Measurements from ENCODE around the gene SLC2A1.

The SLC2A1 gene

GRCh38 chr1:42979896-42980800 lies 21.5 kb upstream of the SLC2A1 start:
- DNase-seq, result no peak

DNA sequence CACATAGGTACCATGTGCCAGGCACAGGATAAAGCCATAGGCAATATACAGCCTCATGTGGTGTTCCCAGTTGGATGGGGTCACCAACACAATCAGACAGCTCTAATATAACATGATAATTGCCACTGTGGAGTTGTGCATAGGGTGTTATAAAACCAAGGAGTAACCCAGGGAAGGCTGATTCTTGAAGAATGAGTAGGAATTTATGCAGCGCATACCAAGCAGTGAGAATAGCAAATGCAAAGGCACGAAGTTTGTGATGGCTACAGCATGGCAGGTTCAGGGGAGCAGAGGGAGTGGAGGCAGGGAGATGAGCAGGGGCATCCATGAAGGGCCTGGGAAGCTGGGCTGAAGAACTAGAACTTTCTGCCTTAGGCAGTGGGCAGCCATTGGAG lies 20.4 kb upstream of the SLC2A1 start:
- DNase-seq, result no peak

DNA sequence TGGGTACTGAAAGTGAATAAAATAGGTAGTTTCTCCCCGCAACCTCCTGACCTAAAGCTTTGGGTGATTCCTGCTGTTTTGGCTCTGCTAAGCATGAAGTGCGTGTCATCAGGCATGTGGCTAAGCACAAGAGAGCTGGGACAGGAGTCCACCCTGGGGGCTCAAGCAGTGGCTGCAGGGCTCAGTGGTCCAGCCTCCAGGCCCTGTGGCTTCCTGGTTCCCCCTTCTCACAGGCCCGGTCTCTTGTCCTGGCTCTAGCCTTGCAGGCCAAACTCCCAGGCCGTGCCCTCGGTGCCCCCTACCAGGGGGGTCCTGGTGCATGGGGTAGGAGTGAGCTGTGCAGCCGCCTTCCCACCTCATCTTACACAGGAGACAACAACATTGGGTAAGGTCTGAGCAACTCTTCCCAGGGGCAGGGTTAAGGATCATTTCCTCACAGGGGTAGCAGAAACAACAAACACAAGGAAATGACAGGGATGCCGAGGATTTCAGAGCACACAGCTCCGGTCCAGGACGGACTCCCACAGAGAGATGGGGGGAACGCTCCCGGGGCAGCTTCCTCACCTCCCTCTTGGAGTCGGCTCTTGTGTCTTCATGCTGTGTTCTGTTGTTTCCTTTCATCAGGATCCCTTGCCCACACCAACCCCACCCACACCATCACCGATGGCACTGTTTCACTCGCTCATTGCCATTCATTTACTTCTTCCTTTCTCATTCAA lies 19.8 kb upstream of the SLC2A1 start:
- no peak for DNase-seq

DNA sequence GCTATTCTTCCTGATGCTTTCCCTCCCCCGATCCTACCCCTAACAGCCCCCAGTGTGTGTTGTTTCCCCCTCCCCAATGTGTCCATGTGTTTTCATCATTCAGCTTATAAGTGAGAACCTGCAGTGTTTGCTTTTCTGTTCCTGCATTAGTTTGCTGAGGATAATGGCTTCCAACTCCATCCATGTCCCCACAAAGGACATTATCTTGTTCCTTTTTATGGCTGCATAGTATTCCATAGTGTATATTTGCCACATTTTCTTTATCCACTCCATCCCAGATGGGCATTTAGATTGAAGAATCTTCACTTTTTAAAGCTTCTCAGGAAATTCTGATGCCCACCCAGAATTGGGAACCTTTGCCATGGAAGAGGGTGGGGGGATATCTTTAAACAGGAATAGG lies 19.0 kb upstream of the SLC2A1 start:
- no peak for DNase-seq

GRCh38 chr1:42975561-42976225 lies 17.0 kb upstream of the SLC2A1 start:
- DNase-seq, result no peak

DNA sequence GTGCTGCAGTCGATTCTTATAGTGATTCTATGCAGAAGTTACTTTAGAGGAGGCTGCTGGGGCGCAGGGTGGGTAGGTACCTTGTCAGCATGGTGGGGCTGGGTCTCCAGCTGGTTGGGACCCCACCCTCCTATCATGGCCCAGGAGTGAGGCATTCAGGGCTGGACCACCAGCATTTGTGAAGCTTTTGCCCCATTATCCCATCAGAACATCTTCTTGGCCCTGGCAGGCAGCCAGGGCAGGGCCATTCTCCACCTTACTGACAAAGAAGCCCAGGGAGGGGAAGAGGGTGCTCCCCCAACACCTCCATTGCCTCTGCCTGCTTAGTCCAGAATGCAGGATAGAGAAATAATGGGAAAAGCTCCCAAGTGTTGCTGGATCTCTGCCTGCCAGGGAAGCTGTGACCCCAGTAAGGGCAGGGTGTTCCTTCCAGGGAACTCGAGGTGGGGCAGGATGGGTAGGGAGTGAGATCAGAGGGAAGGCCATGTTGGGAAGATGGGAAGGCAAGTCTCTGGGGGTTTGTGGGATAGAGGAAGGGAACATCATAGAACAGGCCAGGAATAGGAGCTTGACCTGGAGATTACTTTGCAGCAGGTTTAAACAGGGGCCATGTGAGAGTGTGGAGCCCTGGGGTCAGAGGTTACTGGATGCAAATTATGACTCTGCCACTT lies 16.2 kb upstream of the SLC2A1 start:
- DNase-seq, result no peak

DNA sequence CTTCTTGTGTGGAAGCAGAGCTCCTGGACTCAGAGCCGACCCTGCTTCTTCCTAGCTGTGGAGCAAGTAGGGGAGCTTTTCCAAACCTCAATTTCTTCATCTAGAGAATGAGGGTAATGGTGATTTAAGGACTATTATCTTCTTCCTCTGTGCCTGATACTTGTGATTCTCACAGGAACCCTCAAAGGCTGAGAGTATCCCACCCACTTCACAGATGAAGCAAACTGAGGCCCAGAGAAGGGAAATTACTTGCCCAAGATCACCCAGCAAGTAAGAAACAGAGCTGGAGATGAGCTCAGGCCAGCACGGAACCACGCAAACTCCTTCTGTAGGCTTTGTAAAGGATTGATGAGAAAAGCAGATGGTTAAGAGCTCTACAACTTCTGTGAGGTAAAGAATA lies 15.1 kb upstream of the SLC2A1 start:
- DNase-seq, result no peak

GRCh38 chr1:42973286-42973685 lies 14.6 kb upstream of the SLC2A1 start:
- DNase-seq, result no peak

- no peak for DNase-seq
Measured at GRCh38 chr1:42971841-42972291, 13.2 kb upstream of the SLC2A1 start.

DNA sequence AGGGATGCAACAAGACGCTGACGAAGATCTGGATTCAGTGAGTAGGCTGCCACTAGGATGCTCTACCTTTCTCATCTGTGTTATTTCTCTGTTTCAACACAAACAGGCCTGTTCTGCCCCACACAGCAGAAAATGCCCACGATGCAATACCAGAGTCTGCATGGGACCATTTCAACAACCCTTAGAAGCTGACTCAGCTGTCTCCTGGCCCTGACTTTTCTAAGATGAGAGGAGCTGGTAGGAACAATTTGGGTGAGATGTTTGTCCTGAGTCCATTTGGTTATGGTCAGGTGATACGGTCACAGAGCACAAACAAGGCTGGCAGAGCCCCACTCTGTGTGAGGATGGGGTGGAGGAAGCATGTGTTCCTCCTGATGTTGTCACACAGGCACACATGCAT lies 11.5 kb upstream of the SLC2A1 start:
- DNase-seq, result no peak

DNA sequence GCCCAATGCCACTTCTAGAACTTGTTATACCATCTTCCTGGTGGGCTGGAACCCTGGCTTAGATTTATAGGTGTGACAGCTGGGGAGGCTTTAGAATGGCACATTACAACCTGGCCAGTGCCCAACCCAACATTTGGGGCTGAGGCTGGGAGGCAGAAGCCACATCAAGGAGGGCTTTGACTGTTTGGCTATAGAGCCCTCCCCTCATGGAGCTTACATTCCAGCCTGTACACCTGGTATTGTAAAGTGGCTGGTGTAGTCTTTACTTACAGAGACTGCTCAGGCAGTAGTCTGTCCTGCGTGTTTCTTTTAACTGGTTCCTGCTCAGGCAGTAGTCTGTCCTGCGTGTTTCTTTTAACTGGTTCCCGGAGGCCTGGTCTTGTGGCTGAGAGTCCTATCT lies 10.0 kb upstream of the SLC2A1 start:
- DNase-seq, result no peak

GRCh38 chr1:42966688-42967612 lies 8.3 kb upstream of the SLC2A1 start:
- peak; percentile 87 for DNase-seq

- DNase-seq, result no peak
Measured at GRCh38 chr1:42965378-42965777, 6.7 kb upstream of the SLC2A1 start.

DNA sequence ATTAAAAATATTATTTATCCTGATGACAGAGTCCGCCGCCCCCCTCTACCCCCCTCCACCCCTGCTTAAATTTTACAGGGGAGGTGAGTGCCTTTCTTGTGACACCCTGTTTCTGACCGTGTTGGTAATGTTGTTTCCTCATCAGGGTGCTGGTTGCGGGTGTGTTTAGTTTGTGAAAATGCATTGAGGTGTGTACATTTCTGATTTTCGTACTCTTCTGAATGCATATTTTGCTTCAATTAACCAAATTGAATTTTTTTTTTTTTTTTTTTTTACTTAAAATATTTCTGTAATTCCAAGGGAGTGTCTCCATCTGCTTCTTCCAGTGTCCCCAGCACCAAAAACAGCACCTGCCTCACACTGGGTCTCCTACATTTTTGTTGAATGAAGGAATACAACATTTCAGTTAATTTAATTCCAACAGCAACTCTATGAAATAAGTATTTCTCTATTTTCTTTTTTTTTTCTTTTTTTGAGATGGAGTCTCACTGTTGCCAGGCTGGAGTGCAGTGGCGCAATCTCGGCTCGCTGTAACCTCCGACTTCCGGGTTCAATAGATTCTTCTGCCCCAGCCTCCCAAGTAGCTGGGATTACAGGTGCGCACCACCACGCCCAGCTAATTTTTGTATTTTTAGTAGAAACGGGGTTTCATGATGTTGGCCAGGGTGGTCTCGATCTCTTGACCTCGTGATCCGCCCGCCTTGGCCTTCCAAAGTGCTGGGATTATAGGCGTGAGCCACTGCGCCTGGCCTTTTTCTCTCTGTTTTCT lies 5.6 kb upstream of the SLC2A1 start:
- no peak for DNase-seq

- DNase-seq, result no peak
Measured at GRCh38 chr1:42963378-42964043, 4.8 kb upstream of the SLC2A1 start.

DNA sequence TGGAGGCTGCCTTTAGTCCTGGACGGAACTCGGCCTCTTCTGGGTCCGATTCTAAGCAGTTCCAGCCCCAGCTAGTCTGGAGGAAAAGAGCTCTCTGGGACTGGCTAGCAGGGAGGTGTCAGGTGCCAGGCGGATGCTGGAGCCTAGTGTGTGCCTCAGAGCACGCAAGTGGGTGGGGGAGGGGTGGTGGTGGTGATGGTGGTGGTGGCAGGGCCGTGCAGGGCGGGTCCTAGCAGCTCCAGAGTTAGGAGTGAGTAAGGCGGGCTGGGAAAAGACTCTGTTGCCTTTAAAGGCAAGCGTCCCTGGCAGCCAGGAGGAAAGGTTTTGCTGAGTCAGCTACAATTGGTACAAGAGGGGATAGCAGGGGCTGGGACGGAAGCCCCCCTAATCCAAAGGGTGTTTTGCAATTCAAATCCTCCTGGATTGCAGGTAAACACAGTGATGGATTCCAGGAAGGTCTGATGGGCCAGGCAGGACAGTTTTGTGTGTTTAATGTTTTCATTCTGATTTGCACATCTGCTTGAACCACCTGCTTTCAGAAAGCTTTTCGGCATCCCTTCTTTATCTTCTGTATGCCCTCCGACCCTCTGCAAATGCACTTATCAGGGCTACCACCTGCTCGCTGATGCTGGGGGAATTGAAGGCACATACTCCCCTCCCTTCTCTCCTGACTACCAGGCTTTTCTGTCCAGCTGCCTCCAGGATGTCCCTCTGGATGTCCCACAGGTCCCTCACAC lies 4.1 kb upstream of the SLC2A1 start:
- DNase-seq, result peak; percentile 62

DNA sequence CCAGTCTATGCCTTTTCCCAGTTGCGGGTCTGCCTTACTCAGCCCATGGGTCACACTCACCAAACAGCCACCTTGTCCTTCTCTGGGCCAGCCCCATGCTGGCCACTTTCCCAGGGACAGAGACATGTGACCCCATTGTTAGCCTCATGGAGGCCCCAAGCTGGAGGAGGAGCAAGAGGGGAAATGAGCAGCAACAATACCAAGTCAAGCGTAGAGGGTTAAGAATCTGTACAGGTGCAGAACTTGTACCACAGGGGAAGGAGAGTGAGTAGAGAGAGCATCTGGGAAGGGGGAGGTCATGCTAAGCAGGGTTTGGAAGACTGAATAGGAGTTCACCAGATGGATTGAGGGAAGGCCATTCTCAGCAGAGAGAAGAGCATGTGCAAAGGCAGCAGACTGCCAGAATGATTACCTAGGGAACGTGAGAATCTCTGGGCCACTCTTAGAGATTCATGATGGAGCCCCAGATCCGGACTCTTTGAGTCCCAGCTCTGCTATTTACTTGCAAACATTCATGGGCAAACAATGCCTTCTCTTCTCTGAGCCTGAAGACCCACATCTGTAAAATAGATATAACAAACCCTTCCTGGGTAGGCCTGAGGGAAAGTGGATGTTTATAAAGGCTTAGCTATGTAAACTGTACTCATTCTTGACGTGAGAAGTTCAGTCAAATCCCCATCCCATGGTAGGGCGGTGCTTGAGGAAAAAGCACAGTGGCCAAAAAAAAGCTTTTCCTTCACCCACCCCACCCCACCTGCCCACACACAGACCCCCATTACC lies 2.8 kb upstream of the SLC2A1 start:
- no peak for DNase-seq

DNA sequence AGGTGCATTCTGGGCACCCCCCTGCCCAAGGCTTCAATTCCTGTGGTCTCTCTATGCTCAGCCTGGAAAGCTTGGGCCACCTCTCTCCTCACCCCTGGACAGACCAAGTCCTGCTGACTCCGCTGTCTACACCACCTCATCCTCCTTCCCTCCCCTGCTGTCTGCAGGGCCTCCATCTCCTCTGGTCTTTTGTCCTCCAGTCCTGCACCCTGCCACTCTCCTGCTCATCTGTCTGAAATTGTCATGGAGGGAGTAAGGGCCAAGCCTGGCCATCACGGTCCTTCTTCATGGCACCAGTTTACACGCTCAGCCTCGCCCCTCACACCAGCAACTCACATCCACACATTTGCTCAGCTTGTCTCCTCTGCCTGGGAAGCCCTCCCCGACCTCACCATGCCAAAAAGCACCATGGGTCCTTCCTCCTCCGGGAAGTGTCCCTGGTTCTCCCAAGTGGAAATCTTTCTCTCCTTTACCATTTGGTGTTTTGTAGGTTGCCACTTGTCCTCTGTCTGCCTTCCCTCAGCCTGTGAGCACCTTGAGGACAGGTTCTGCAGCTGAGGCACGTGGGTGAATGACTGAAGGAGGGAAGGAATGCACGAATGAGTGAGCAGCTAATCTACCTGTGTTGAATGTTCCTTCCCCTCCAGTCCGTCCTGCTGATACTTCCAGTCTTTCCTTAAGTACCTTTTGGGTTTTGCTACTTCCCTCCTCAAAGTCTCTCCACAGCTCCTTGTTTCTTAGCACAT lies 2.1 kb upstream of the SLC2A1 start:
- no peak for DNase-seq

DNA sequence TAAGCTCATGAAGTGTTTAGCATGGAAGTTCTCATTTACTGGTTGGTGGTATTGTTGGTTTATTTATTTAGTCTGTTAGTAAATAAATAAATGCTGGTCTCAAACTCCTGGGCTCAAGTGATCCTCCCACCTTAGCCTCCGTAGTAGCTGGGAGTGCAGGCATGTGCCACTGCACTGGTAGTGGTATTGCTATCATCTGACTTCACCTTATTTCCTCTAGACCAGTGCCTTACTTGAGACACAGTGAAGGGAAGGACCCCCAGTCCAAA lies 1.4 kb upstream of the SLC2A1 start:
- DNase-seq, result no peak

Data from NCI-H1105 (cell line).